HL-60 (cell line): ENCODE data around the gene MFN2.
A peak's percentile ranks its signal among the peaks of the same experiment; 100 is the strongest.

Experiments used
- DNase-seq, 2 experiments: peaks; one replicate each; pipeline ENCODE4 v3.0.0-alpha.2; 2010 to 2020; ENCODE audit warnings: low read depth in 1 of 2, low spot score in 1 of 2
- H3K27ac ChIP-seq: fragments of 250-450 bp; sonication (Bioruptor Pico); replicated peaks from 2 replicates; pipeline ENCODE4 v1.5.1; 2020; ENCODE audit warnings: mild to moderate bottlenecking, moderate library complexity
- H3K27me3 ChIP-seq: fragments of 250-450 bp; sonication (Bioruptor Pico); 2 replicates; pipeline ENCODE4 v1.5.1; 2021; ENCODE audit warnings: mild to moderate bottlenecking, moderate library complexity; ENCODE audit not compliant: insufficient read depth, poor library complexity, severe bottlenecking
- H3K4me3 ChIP-seq: replicated peaks from 2 replicates; pipeline ENCODE4 v1.5.1; 2011; ENCODE audit warnings: mild to moderate bottlenecking, control low read depth, low read length; ENCODE audit not compliant: insufficient read depth
- GABPA ChIP-seq: IDR thresholded peaks from 2 replicates; pipeline ENCODE4 v1.6.1; 2012; ENCODE audit warnings: low read depth
- POLR2AphosphoS5 ChIP-seq: IDR thresholded peaks from 2 replicates; pipeline ENCODE4 v1.6.1; 2012; ENCODE audit warnings: low read depth
- SPI1 ChIP-seq: IDR thresholded peaks from 2 replicates; pipeline ENCODE4 v1.6.1; 2012; ENCODE audit warnings: low read depth, mild to moderate bottlenecking, borderline replicate concordance
- TF ChIP-seq, protein P1 (sequence below): IDR thresholded peaks from 2 replicates; pipeline ENCODE4 v1.6.1; 2012; ENCODE audit warnings: low read depth; ENCODE audit not compliant: insufficient replicate concordance
- TF ChIP-seq, protein P2 (sequence below): IDR thresholded peaks from one replicate; pipeline ENCODE4 v1.5.1; 2011; ENCODE audit warnings: low read length, control low read depth, inconsistent platforms; ENCODE audit not compliant: insufficient read depth

Gene MFN2

GRCh38 chr1:12014141-12014991 is 34.1 kb downstream of the MFN2 start:
- H3K27ac ChIP-seq = no peak overlapping the region
- H3K27me3 ChIP-seq = no peaks in the 10 kb centered on the region
- TF ChIP-seq, protein P1, sequence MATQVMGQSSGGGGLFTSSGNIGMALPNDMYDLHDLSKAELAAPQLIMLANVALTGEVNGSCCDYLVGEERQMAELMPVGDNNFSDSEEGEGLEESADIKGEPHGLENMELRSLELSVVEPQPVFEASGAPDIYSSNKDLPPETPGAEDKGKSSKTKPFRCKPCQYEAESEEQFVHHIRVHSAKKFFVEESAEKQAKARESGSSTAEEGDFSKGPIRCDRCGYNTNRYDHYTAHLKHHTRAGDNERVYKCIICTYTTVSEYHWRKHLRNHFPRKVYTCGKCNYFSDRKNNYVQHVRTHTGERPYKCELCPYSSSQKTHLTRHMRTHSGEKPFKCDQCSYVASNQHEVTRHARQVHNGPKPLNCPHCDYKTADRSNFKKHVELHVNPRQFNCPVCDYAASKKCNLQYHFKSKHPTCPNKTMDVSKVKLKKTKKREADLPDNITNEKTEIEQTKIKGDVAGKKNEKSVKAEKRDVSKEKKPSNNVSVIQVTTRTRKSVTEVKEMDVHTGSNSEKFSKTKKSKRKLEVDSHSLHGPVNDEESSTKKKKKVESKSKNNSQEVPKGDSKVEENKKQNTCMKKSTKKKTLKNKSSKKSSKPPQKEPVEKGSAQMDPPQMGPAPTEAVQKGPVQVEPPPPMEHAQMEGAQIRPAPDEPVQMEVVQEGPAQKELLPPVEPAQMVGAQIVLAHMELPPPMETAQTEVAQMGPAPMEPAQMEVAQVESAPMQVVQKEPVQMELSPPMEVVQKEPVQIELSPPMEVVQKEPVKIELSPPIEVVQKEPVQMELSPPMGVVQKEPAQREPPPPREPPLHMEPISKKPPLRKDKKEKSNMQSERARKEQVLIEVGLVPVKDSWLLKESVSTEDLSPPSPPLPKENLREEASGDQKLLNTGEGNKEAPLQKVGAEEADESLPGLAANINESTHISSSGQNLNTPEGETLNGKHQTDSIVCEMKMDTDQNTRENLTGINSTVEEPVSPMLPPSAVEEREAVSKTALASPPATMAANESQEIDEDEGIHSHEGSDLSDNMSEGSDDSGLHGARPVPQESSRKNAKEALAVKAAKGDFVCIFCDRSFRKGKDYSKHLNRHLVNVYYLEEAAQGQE = no peak
- TF ChIP-seq, protein P2, sequence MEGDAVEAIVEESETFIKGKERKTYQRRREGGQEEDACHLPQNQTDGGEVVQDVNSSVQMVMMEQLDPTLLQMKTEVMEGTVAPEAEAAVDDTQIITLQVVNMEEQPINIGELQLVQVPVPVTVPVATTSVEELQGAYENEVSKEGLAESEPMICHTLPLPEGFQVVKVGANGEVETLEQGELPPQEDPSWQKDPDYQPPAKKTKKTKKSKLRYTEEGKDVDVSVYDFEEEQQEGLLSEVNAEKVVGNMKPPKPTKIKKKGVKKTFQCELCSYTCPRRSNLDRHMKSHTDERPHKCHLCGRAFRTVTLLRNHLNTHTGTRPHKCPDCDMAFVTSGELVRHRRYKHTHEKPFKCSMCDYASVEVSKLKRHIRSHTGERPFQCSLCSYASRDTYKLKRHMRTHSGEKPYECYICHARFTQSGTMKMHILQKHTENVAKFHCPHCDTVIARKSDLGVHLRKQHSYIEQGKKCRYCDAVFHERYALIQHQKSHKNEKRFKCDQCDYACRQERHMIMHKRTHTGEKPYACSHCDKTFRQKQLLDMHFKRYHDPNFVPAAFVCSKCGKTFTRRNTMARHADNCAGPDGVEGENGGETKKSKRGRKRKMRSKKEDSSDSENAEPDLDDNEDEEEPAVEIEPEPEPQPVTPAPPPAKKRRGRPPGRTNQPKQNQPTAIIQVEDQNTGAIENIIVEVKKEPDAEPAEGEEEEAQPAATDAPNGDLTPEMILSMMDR = no peak
- no peak for TF ChIP-seq SPI1
- no peak for TF ChIP-seq POLR2AphosphoS5
- no peak for TF ChIP-seq GABPA
- peak in 1 of 2 experiments; percentile 43 for DNase-seq
- H3K4me3 ChIP-seq = no peak overlapping the region

DNA sequence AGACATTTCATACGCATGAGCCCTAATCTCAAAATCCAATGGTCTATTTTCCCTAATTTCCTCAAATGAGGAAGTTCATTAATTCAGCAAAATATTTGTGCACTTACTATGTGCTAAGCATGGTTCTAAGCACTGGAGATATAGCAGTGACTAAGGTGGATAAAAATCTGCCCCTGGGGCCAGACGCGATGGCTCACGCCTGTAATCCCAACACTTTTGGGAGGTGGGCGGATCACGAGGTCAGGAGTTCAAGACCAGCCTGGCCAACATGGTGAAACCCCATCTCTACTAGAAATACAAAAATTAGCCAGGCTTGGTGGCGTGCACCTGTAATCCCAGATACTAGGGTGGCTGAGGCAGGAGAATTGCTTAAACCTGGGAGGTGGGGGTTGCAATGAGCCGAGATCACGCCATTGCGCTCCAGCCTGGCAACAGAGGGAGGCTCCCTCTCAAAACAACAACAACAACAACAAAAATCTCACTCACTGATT is 34.8 kb downstream of the MFN2 start:
- TF ChIP-seq POLR2AphosphoS5 (no peak), GABPA (no peak), SPI1 (no peak)
- TF ChIP-seq, protein P1 = no peak
- TF ChIP-seq, protein P2 = no peak
- DNase-seq = no peak
- Histone ChIP-seq H3K27me3 (no peaks in the 10 kb centered on the region), H3K4me3 (no peak overlapping the region), H3K27ac (no peak overlapping the region)

DNA sequence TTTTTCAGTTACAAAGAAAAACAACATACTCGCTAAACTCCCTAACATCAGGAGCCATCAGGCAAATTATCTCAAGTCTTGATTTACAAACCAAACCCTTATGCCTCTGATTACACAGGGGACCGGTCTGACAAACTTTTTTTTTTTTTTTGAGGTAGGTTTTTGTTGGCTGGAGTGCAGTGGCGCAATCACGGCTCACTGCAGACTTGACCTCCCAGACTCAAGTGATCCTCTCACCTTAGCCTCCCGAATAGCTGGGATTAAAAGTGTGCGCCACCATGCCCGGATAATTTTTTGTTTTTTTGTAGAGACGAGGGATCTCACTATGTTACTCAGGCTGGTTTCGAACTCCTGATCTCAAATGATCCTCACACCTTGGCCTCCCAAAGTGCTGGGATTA is 35.3 kb downstream of the MFN2 start:
- no peak overlapping the region for H3K4me3 ChIP-seq
- no peaks in the 10 kb centered on the region for H3K27me3 ChIP-seq
- H3K27ac ChIP-seq = no peak overlapping the region
- DNase-seq = no peak
- TF ChIP-seq GABPA (no peak), POLR2AphosphoS5 (no peak), SPI1 (no peak)
- TF ChIP-seq, protein P1 = no peak
